GM18858 (cell line): Measurements from ENCODE around the gene ZBTB22.
"Not testable (repeated sequence)": the region's sequence is repeated elsewhere in the genome, so short reads cannot be mapped to it uniquely, and the experiment has no call there.

Experiments
- ATAC-seq: cut with Tn5 transposase; IDR thresholded peaks from one replicate; pipeline ENCODE4 v1.9.1; 2021; ENCODE audit not compliant: unreplicated experiment

ZBTB22 gene

GRCh38 chr6:33279971-33280511, 37.5 kb downstream of the ZBTB22 start:
- ATAC-seq = no peak

DNA sequence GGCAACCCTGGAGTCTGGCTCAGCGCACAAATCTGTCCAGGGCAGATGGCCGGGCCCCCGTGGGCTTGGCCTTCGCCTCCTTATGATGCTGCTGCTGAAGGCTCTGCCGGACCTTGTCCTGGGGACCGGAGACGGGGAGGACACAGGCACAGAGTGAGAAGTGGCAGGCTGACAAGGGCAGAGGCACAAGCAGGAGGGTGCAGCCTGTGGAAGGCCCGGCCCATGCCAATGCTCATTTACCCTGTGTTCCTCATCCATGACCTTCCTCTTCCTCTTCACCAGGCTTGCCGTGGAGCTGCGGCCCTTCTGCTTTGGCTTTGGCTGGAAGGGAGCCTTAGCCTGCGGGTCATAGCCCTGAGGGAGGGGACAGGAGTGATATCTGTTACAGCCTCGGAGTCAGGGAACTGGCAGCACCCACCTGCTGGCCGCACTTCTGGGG, 38.3 kb downstream of the ZBTB22 start:
- ATAC-seq = no peak

DNA sequence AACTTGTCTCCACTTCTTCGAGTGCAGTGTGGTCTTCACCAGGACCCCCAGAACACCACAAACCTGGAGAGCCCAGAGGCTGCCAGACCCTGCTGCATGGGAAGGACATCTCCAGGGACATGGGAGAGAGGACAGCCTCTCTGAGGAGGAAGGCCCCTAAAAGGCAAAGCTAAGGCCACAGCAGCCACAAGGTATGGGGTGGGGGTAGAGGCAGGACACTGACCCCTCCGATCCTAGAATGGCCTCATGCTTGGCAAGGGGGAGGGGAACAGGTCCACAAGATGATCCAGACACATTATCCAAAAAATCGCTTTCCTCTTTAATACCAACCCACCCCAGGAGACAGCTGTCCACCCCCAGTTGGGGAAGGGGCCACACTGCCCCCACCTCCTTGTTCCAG, 38.7 kb downstream of the ZBTB22 start:
- ATAC-seq = no peak

DNA sequence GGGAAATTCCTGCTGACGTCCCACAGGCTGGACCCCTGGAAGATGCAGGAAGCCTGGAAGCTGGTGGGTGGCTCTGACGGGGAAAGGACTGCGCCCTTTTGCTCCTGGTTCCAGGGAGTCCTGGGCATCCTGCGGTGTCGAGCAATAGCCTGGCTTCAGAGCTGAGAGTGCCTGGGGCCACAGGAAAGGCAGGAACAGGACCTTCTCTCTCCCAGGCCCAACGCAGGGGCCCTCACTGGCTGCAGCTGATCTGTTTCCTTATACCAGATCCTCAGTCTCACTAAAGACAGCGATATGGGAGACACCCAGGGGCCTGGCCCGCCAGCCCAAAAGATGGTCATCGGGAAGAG, 39.2 kb downstream of the ZBTB22 start:
- ATAC-seq = no peak

GRCh38 chr6:33277663-33278391, 39.7 kb downstream of the ZBTB22 start:
- ATAC-seq = no peak

- ATAC-seq = peak; percentile 44
Observed at GRCh38 chr6:33276864-33277662, 40.5 kb downstream of the ZBTB22 start, which contains the start of gene B3GALT4. Gene B3GALT4, plus strand, starts transcription at chr6:33277123. Its CDS starts 297 bp downstream, at chr6:33277420.

- no peak for ATAC-seq
Observed at GRCh38 chr6:33276581-33276863, 41.0 kb downstream of the ZBTB22 start.

- not testable (repeated sequence) for ATAC-seq
Observed at GRCh38 chr6:33275795-33276580, 41.6 kb downstream of the ZBTB22 start.

DNA sequence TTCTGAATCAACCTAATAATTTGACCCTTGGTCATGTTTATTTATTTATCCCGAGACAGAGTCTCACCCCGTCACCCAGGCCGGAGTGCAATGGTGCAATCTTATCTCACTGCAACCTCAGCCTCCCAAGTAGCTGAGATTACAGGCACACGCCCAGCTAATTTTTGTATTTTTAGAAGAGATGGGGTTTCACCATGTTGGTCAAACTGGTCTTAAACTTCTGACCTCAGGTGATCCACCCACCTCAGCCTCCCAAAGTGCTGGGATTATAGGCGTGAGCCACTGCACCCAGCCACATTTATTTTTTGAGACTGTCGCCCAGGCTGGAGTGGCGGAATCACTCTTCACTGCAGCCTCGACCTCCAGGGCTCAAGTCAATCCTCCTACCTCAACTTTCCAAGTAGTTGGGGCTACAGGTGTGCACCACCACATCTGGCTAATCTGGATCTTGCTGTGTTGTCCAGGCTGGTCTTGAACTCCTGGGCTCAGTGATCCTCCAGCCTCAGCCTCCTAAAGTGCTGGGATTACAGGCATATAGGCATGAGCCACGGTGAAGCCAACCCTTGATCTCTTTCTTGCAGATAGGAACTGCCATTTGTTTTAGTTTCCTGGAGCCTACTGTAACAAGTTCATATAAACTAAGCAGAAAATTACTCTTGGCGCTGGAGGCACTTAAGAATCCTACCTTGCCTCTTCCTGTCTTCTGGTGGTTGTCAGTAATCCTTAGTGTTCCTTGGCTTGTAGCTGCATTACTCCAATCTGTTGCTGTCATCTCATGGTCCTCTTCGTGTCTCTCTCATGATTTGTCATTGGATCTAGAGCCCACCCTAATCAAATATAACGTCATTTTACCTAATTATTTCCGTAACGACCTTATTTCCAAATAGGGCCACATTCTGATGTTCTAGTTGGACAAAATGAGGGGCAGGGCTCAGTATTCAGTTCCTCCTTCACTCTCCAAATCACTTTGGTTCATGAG, 43.3 kb downstream of the ZBTB22 start:
- ATAC-seq = no peak

GRCh38 chr6:33273129-33273923, 44.2 kb downstream of the ZBTB22 start:
- no peak for ATAC-seq

DNA sequence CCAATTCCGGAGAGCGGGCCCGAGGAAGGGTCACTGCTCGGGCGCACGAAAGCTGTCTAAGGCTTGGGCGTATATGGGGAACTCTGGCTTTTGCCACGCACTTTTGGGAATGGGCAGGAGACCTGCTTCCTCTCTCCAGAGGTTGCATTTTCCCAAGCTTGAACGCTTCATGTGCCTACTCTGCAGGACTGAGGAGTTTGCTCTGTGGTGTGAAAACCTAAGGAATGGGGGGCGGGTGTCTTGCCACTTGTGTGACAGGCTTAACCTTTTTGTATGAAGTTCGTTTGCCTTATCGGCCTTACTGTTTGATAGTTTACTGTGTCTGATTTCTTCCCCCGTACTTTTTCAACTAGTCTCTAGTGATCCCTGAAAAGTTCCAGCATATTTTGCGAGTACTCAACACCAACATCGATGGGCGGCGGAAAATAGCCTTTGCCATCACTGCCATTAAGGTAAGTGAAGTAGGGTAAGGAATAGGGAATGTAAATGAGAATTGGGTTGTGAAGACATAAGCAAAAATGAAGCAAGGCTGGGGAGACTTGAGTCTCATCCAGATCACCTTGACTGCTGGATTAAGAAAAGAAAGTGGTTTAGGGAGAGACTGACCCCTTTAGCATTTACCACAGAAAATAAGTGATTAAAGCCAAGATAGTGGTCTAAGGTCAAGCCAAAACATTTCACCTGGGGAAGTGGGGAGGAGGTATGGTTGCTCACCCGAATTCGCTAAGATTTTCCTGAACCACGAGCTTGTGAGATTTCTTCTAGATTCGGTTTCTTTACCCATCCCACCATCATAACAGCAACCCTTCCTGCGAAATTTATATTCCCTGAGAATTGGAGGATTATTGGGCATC, 45.0 kb downstream of the ZBTB22 start:
- ATAC-seq = peak; percentile 14

DNA sequence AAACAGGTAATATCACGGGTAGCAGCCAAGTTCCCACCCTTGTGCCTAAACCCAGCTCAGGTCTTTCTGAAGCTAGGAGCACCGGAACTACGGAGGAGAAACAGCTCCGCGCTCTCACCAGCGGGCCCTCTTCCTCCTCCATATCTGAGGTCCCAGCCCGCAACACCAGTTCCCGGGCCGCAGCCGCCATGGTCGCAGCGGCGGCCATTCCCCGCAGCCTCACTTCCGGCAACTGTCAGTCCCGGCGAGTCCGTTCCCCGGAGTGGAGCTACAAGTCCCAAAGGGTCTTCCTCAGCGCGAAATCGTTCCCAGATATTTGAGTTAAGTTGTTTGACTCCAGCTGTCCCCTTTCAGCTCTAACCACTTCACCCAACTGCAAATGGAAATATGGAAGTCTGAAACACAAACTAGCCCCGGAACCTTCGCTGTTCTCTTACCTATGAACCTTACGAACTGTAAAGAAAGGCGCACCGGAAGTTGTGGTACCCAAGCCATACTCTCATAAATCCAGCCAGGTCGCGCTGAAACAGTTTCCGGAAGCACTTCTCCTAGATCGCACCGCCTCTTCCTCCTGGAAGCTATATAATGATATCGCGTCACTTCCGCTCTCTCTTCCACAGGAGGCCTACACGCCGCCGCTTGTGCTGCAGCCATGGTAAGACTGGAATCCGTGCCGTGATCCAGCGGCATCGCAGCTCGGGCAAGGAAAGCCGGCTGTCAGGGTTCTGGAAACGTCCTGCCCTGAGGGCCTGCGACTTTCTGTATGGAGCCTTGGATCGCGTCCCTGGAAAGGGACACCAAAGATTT, 45.9 kb downstream of the ZBTB22 start, which contains the start of the genes RPS18 and VPS52:
Gene RPS18 (plus strand): TSS at position 608 of the 807 bp plus-strand sequence. CDS start 45 bp downstream, at position 653.
Gene VPS52 (minus strand): TSS at position 409 of the 807 bp plus-strand sequence. CDS start 201 bp downstream, at position 208.
- ATAC-seq = peak; percentile 61

DNA sequence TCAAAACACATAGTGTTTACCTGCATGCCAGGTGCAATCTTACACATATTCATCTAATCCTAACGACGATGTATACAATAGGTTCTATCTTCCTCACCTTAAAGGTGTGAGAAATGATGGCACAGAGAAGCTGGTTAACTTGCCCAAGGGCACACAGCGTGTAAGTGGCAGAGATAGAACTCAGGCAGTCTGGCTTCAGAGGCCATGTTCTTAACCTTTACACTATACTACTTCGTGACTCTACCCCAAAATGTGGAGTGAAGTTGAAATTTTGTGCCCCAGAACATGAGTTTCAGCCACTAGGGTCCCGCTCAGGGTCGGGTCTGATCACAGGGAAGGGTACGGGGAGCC, 46.5 kb downstream of the ZBTB22 start:
- ATAC-seq = peak; percentile 10
